Measurements from ENCODE around the gene AKR1C1.
"Not testable (repeated sequence)": the region's sequence is repeated elsewhere in the genome, so short reads cannot be mapped to it uniquely, and the experiment has no call there.

GRCh38 chr10:5021624-5022290 is 58.5 kb downstream of the AKR1C1 start:
- not testable (repeated sequence) for TF ChIP-seq POLR2A, SPI1 (IDR thresholded peaks at IDR 0.05; ENCODE audit: low read depth, low read length)

All from GM12891 (cell line).